Activated CD8-positive, alpha-beta memory T cell treated with anti-CD3 and anti-CD28 coated beads, Interleukin-2, amount 50 U/mL, for 24 hours (primary cell): ENCODE measurements around the gene ZNF436.
"Not testable (repeated sequence)": the region's sequence is repeated elsewhere in the genome, so short reads cannot be mapped to it uniquely, and the experiment has no call there.

ENCODE experiments used
- DNase-seq: peaks from one replicate; pipeline ENCODE4 v3.0.0-alpha.2; 2020; ENCODE audit errors: extremely low read depth

Gene ZNF436

GRCh38 chr1:23392125-23392855 is 22.7 kb upstream of the ZNF436 start:
- DNase-seq = no peak

GRCh38 chr1:23389837-23390321 is 20.2 kb upstream of the ZNF436 start:
- no peak for DNase-seq

- DNase-seq = no peak
Observed at GRCh38 chr1:23387494-23387893, 17.9 kb upstream of the ZNF436 start.

DNA sequence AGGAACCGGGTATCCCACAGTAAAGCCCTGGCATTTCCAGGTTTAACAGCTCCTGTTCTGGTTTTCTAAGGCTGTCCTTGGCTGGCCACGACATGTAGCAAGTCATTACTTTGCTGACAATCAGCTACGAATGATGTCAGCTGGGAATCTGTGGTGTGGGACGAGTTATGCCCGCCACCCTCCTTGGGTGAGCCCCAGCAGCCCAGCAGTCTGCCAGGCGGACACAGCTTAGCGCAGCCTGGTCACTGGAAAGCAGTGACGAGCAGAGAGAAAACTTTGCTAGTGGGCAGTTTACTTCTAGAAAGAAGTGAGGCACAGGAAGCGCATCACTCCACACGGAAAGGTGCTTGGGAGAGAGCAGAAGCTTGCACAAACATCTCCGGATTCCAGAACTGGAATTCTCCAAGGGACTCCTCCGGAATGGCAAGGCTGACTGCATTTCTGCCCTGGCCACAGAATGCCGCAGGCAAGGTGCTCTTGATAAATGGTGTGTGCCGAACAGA is 15.5 kb upstream of the ZNF436 start:
- no peak for DNase-seq

- DNase-seq = no peak
Observed at GRCh38 chr1:23384312-23385058, 14.8 kb upstream of the ZNF436 start.

DNA sequence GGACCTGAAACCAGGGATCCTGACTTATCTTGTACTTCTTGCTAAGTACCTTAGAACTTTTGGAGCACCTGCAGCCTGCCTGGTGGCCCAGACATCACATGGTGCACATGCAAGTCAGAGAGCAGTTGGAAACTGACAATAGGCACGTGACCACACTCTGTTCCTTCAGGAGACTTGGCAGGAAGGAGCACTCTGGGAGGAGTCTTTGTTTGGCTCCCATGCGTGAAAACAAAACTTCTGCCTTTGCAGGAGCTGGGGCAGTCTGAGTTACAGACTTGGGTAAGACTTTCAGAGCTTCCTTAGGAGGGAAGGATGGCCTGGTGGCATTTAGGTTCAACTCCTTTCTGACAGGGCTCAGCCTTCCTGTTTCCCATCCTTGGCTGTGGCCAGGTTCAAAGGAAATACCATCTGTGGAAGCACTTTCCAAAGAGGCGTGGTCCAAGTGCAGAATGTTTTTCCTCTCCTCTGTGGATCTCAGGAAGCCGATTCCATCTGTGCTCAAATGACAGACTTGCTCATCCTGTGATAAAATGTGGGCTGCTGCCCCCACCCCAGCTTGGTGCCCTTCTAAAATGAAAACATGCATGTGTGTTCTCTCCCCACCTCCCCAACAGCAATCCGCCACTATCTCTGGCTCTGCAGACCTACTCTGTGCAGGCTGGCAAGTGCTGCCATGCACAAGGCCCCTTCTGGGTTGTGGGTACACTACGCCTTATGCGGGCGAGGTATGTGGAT is 14.1 kb upstream of the ZNF436 start:
- DNase-seq = no peak

GRCh38 chr1:23381233-23381885 is 11.7 kb upstream of the ZNF436 start:
- no peak for DNase-seq

DNA sequence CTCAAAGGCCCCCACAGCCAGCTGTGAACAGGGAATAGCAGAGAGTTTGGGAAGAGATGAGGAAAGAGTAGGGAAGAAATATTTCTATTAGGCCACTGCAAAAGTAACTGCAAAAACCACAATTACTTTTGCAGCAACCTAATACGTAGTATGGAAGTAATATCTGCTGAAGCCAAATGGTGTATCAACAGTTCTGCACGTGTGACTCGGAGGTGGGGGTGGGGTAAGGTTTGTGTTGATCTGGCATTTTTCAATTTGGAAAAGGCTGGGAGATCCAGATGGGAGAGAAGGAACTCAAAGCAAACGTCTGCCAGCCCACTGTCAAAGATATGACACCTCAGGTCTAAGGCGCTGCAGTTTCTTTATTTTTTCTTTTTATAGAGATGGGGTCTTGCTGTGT is 11.1 kb upstream of the ZNF436 start:
- DNase-seq = no peak

- DNase-seq = not testable (repeated sequence)
Observed at GRCh38 chr1:23380236-23380635, 10.6 kb upstream of the ZNF436 start.

- no peak for DNase-seq
Observed at GRCh38 chr1:23376890-23377811, 7.5 kb upstream of the ZNF436 start.

GRCh38 chr1:23374079-23374735 is 4.6 kb upstream of the ZNF436 start:
- DNase-seq = not testable (repeated sequence)

DNA sequence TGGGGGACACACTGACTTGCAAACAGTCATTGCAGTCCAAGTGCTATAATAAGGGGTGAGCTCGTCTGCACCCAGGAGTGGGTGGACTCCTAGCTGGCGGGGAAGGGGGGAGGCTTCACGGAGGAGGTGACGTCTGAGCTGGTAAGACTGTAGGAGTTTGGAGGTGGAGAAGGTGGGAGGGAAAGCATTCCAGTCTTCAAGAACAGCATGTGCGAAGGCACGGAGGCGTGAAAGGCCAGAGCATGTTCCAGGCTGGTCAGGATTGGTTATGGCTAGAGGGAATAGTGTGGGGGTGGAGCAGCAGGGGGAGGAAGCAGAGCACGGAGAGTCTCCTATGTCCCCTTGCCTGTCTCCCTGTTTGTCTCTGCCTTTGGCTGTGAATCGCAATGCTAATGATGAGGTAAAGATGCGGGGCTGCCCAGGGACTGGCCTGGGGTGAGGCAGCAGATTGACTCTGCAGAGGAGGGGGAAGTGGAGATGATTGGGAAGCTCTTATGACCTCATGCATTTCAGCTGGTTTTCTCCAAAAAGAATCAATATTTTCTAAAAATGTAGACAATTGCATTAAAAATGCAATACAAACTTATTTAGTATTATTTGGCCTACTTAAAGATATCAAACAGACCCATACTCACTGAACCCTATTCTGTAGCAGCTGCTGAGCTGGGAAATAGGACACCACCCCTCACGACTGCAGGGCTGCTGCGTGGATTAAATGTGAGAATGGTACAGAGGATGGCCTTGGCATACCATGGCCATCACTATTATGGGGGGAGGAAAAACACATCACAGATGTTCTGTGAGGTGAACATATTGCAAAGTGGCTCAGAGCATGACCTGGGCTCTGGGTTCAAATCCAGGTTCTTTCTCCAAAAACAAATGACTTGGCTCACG is 2.6 kb upstream of the ZNF436 start:
- DNase-seq = no peak

DNA sequence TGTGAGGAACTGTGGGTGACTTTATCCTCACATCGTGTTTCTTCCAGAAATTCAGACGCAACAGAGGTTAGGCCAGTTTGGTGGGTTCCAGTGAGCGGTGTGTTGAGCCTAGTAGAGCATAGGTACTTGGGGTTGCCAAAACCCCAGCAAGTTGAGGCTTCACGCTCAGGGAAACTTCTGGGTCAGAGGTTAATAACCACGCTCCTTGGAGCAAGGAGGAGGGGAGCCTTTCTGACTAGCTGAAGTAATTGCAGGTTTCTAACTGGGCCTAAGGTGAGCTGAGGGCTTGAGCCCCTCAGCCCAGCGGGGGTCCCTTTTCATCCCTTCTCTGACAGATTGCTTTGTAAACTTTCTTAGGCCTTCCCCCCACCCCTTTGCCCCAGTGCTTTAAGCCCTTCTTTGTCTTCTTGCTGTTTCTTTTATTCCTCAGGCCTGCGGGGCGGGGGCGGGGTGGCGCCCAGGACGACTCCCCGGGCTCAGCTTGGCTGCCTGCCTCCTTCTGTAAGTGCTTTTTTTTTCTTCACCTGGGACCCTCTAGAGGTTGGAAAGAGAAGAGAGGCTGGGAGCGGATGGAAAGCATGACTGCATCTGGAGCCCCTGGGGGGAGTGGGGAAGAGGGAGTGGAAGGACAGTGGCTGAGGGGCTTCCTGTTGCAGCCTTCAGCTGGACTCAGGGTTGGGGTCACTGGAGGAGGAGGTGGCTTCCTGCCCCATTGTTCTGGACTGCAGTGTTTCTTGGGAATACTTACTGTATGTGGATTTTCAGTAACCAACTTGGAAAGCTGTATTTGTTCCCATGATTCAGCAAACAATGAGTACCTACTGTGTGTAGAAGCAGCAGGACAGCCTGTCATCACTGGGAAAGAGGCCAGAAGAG is 1.3 kb upstream of the ZNF436 start:
- DNase-seq = no peak

- DNase-seq = no peak
Observed at GRCh38 chr1:23370330-23370708, 683 bp upstream of the ZNF436 start.

DNA sequence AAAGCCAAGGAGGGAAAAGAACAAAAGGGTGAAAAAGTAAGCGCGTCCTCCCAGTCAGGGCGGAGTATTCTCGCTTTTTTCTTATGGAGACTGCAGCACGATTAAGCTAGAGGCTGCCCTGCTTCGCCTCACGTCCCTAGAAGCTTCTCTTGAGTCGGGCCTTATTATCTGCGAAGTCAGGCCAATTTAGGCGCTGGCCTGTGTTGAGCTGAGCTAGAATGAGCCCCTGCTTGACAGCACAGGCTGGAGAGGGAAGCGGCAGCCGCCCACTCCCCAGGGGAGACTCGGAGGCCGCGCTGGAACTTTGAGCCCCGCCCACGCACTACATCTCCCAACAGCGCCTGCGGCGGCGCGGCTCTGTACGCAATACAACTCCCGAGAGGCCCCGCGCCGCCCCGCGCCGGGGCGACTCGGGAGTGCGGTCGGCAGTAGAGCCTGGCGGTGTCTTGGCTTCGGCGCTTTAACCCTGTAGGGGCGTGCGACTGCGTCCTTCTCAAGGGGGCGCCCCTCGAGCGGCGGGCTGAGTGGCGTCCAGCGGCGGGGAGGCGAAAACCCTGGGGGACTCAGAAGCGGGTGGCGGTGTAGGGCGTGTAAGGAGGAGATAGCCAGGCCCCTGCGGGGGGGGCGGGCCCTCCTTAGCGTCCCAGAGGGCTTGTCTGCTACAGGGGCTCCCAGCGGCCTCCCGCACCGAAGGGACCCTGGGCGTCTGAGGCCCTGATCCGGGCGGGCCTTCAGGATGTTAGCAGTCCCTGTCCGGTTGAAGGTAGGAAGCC is 888 bp downstream of the ZNF436 start:
- peak; percentile 68 for DNase-seq

DNA sequence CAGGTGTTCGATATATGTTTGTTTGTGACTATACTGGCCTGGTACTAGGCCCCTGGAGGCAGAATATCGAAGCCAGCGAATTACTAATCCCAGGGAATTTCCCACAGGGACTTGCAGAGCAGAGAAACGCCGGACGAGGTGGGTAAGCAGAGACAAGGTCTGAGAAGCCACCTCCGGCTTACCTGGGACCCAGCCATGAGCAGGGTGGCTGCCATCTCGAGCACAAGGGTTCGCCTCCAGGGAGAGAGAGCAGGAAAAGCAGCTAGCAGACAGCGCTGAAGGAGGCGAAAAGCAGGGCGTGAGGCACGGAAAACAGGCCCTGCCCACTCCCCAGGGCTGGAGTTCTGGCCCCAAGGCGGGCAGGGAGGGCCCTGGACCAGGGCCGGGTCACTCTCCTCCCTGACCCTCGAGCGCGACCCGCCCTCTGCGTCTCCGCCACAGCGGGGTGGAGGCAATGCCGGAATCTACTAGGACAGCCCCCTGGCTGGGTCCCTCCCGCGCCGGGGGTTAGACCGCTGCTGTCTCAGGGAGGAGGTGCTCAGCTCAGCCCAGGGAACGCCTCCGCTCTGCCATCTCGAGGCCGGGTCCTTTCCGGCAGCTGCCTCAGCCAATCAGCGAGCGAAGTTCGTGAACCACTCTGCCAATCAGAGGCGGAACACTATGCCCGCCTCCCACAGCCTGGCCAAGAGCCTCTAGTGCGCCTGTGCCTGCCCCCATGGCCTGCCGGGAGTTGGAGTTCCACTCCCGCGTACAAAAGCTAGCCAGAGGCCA is 1.7 kb downstream of the ZNF436 start:
- DNase-seq = peak; percentile 94

GRCh38 chr1:23367451-23367790 is 2.2 kb downstream of the ZNF436 start:
- no peak for DNase-seq
